SK-N-SH treated with all-trans-retinoic acid at 6 μM for 48 hours (cell line): ENCODE measurements around the gene ZNF423.

Experiments used
- ARNTL ChIP-seq: fragments of 450-650 bp; formaldehyde crosslinking; IDR thresholded peaks from 2 replicates; pipeline ENCODE4 v1.5.0; 2020; ENCODE audit warnings: low read depth, mild to moderate bottlenecking, moderate library complexity, borderline replicate concordance
- CREB5 ChIP-seq: fragments of 250-450 bp; sonication (Bioruptor Pico); IDR thresholded peaks from 2 replicates; pipeline ENCODE4 v1.5.1; 2020; ENCODE audit warnings: low read depth, mild to moderate bottlenecking, moderate library complexity
- CSDC2 ChIP-seq: fragments of 250-450 bp; sonication (Bioruptor Pico); IDR thresholded peaks from 2 replicates; pipeline ENCODE4 v1.5.0; 2020; ENCODE audit warnings: mild to moderate bottlenecking, moderate library complexity
- CSRNP3 ChIP-seq: fragments of 250-450 bp; sonication (Bioruptor Pico); IDR thresholded peaks from 2 replicates; pipeline ENCODE4 v1.5.1; 2021; ENCODE audit warnings: mild to moderate bottlenecking, moderate library complexity
- GLIS3 ChIP-seq: fragments of 250-450 bp; sonication (Bioruptor Pico); IDR thresholded peaks from 2 replicates; pipeline ENCODE4 v1.5.0; 2020; ENCODE audit warnings: mild to moderate bottlenecking, moderate library complexity
- RARB ChIP-seq: fragments of 250-450 bp; sonication (Bioruptor Pico); IDR thresholded peaks from 2 replicates; pipeline ENCODE4 v1.8.0; 2021; ENCODE audit warnings: mild to moderate bottlenecking, moderate library complexity
- SNAI2 ChIP-seq: fragments of 250-450 bp; sonication (Bioruptor Pico); IDR thresholded peaks from 2 replicates; pipeline ENCODE4 v1.5.0; 2020; ENCODE audit warnings: mild to moderate bottlenecking, moderate library complexity
- TCF4 ChIP-seq: fragments of 250-450 bp; sonication (Bioruptor Pico); IDR thresholded peaks from 2 replicates; pipeline ENCODE4 v1.8.0; 2021; ENCODE audit warnings: mild to moderate bottlenecking, moderate library complexity, borderline replicate concordance
- ZC3H10 ChIP-seq: fragments of 250-450 bp; sonication (Bioruptor Pico); IDR thresholded peaks from 2 replicates; pipeline ENCODE4 v1.5.1; 2021; ENCODE audit warnings: mild to moderate bottlenecking, moderate library complexity
- ZFP30 ChIP-seq: fragments of 450-650 bp; formaldehyde crosslinking; IDR thresholded peaks from 2 replicates; pipeline ENCODE4 v1.5.0; 2022; ENCODE audit warnings: mild to moderate bottlenecking, moderate library complexity
- ZNF565 ChIP-seq: fragments of 450-650 bp; formaldehyde crosslinking; conservative IDR thresholded peaks from 2 replicates; pipeline ENCODE4 v1.5.0; 2020; ENCODE audit warnings: low read depth, mild to moderate bottlenecking, moderate library complexity
- ZNF70 ChIP-seq: fragments of 450-650 bp; formaldehyde crosslinking; IDR thresholded peaks from 2 replicates; pipeline ENCODE4 v1.5.0; 2020; ENCODE audit warnings: mild to moderate bottlenecking, moderate library complexity

- TF ChIP-seq ZC3H10, result no peak
- no peak for TF ChIP-seq RARB
- TF ChIP-seq ZFP30 (CRISPR knock-in tag), result no peak
- no peak for TF ChIP-seq ZNF70
- TF ChIP-seq ZNF565 (CRISPR knock-in tag), result no peak
- no peak for TF ChIP-seq SNAI2 (CRISPR knock-in tag)
- TF ChIP-seq GLIS3 (CRISPR knock-in tag), result no peak
- no peak for TF ChIP-seq TCF4 (CRISPR knock-in tag)
- no peak for TF ChIP-seq CREB5
- TF ChIP-seq CSDC2, result no peak
- no peak for TF ChIP-seq ARNTL (CRISPR knock-in tag)
- no peak for TF ChIP-seq CSRNP3
Observed at GRCh38 chr16:49855280-49855821, 561 bp downstream of the ZNF423 start.
